Measurements from ENCODE around the gene CPA3.

GRCh38 chr3:148852271-148852992 is 12.7 kb upstream of the CPA3 start:
- no peak for TF ChIP-seq REST (IDR thresholded peaks at IDR 0.05; ENCODE audit: insufficient replicate concordance, low read depth)
- TF ChIP-seq, protein P1, sequence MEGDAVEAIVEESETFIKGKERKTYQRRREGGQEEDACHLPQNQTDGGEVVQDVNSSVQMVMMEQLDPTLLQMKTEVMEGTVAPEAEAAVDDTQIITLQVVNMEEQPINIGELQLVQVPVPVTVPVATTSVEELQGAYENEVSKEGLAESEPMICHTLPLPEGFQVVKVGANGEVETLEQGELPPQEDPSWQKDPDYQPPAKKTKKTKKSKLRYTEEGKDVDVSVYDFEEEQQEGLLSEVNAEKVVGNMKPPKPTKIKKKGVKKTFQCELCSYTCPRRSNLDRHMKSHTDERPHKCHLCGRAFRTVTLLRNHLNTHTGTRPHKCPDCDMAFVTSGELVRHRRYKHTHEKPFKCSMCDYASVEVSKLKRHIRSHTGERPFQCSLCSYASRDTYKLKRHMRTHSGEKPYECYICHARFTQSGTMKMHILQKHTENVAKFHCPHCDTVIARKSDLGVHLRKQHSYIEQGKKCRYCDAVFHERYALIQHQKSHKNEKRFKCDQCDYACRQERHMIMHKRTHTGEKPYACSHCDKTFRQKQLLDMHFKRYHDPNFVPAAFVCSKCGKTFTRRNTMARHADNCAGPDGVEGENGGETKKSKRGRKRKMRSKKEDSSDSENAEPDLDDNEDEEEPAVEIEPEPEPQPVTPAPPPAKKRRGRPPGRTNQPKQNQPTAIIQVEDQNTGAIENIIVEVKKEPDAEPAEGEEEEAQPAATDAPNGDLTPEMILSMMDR (IDR thresholded peaks at IDR 0.05; ENCODE audit: insufficient read depth, low read length) = no peak

Data from HL-60 (cell line).